ENCODE measurements around the gene CNKSR1.
A peak's percentile ranks its signal among the peaks of the same experiment; 100 is the strongest.

Gene CNKSR1

GRCh38 chr1:26233903-26234643, 56.8 kb downstream of the CNKSR1 start, which contains the start of gene CEP85 (continued):
- TF ChIP-seq, protein P1, sequence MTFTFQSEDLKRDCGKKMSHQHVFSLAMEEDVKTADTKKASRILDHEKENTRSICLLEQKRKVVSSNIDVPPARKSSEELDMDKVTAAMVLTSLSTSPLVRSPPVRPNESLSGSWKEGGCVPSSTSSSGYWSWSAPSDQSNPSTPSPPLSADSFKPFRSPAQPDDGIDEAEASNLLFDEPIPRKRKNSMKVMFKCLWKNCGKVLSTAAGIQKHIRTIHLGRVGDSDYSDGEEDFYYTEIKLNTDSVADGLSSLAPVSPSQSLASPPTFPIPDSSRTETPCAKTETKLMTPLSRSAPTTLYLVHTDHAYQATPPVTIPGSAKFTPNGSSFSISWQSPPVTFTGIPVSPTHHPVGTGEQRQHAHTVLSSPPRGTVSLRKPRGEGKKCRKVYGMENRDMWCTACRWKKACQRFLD (tag by site-specific recombination; IDR thresholded peaks at IDR 0.05), result 0 out of 2 replicates have a peak, but pooled peaks have one; percentile 27
- TF ChIP-seq ZNF645 (tag by site-specific recombination; IDR thresholded peaks at IDR 0.05) (no peak), YY2 (tag by site-specific recombination; IDR thresholded peaks at IDR 0.05) (no peak), ZXDB (tag by site-specific recombination; IDR thresholded peaks at IDR 0.05) (peak; percentile 88), ZNF654 (tag by site-specific recombination; IDR thresholded peaks at IDR 0.05; ENCODE audit: low read depth) (peak; percentile 73), ZIC2 (tag by site-specific recombination; IDR thresholded peaks at IDR 0.05) (peak; percentile 77), OVOL3 (tag by site-specific recombination; IDR thresholded peaks at IDR 0.05) (peak; percentile 97), SP2 (tag by site-specific recombination; IDR thresholded peaks at IDR 0.05) (peak; percentile 99), EGR2 (tag by site-specific recombination; IDR thresholded peaks at IDR 0.05; ENCODE audit: low read depth) (0 out of 2 replicates have a peak, but pooled peaks have one; percentile 23), ZNF580 (tag by site-specific recombination; IDR thresholded peaks at IDR 0.05) (peak; percentile 8; the same call in 1 of the 2 replicates), ZBTB8A (tag by site-specific recombination; IDR thresholded peaks at IDR 0.05) (peak; percentile 10; the same call in 1 of the 2 replicates), ZFP37 (tag by site-specific recombination; IDR thresholded peaks at IDR 0.05) (peak; percentile 66; the same call in 1 of the 2 replicates), SP7 (tag by site-specific recombination; IDR thresholded peaks at IDR 0.05) (peak; percentile 71), ZNF2 (tag by site-specific recombination; IDR thresholded peaks at IDR 0.05) (peak; percentile 64), GLIS2 (tag by site-specific recombination; IDR thresholded peaks at IDR 0.05) (peak; percentile 42; the same call in 1 of the 2 replicates), ZNF629 (tag by site-specific recombination; IDR thresholded peaks at IDR 0.05) (peak; percentile 65), ZNF248 (tag by site-specific recombination; IDR thresholded peaks at IDR 0.05) (no peak), KLF10 (tag by site-specific recombination; IDR thresholded peaks at IDR 0.05) (no peak), GLIS1 (tag by site-specific recombination; IDR thresholded peaks at IDR 0.05) (peak; percentile 34; the same call in 1 of the 2 replicates), KLF9 (tag by site-specific recombination; IDR thresholded peaks at IDR 0.05; ENCODE audit: low read depth) (peak; percentile 66; the same call in 1 of the 2 replicates), KLF8 (tag by site-specific recombination; IDR thresholded peaks at IDR 0.05) (peak; percentile 63; the same call in 1 of the 2 replicates), ZNF112 (tag by site-specific recombination; IDR thresholded peaks at IDR 0.05) (no peak), HOXD13 (CRISPR knock-in tag; IDR thresholded peaks at IDR 0.05; ENCODE audit: borderline replicate concordance) (no peak), KLF16 (tag by site-specific recombination; IDR thresholded peaks at IDR 0.05) (peak; percentile 60; the same call in 1 of the 2 replicates), ZNF830 (tag by site-specific recombination; IDR thresholded peaks at IDR 0.05; ENCODE audit: low read depth) (no peak)
- TF ChIP-seq, protein P2, sequence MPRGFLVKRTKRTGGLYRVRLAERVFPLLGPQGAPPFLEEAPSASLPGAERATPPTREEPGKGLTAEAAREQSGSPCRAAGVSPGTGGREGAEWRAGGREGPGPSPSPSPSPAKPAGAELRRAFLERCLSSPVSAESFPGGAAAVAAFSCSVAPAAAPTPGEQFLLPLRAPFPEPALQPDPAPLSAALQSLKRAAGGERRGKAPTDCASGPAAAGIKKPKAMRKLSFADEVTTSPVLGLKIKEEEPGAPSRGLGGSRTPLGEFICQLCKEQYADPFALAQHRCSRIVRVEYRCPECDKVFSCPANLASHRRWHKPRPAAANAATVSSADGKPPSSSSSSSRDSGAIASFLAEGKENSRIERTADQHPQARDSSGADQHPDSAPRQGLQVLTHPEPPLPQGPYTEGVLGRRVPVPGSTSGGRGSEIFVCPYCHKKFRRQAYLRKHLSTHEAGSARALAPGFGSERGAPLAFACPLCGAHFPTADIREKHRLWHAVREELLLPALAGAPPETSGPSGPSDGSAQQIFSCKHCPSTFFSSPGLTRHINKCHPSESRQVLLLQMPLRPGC (tag by site-specific recombination; IDR thresholded peaks at IDR 0.05), result 0 out of 2 replicates have a peak, but pooled peaks have one; percentile 45
- TF ChIP-seq, protein P3, sequence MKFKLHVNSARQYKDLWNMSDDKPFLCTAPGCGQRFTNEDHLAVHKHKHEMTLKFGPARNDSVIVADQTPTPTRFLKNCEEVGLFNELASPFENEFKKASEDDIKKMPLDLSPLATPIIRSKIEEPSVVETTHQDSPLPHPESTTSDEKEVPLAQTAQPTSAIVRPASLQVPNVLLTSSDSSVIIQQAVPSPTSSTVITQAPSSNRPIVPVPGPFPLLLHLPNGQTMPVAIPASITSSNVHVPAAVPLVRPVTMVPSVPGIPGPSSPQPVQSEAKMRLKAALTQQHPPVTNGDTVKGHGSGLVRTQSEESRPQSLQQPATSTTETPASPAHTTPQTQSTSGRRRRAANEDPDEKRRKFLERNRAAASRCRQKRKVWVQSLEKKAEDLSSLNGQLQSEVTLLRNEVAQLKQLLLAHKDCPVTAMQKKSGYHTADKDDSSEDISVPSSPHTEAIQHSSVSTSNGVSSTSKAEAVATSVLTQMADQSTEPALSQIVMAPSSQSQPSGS (tag by site-specific recombination; IDR thresholded peaks at IDR 0.05; ENCODE audit: low read depth), result no peak
- TF ChIP-seq, protein P4, sequence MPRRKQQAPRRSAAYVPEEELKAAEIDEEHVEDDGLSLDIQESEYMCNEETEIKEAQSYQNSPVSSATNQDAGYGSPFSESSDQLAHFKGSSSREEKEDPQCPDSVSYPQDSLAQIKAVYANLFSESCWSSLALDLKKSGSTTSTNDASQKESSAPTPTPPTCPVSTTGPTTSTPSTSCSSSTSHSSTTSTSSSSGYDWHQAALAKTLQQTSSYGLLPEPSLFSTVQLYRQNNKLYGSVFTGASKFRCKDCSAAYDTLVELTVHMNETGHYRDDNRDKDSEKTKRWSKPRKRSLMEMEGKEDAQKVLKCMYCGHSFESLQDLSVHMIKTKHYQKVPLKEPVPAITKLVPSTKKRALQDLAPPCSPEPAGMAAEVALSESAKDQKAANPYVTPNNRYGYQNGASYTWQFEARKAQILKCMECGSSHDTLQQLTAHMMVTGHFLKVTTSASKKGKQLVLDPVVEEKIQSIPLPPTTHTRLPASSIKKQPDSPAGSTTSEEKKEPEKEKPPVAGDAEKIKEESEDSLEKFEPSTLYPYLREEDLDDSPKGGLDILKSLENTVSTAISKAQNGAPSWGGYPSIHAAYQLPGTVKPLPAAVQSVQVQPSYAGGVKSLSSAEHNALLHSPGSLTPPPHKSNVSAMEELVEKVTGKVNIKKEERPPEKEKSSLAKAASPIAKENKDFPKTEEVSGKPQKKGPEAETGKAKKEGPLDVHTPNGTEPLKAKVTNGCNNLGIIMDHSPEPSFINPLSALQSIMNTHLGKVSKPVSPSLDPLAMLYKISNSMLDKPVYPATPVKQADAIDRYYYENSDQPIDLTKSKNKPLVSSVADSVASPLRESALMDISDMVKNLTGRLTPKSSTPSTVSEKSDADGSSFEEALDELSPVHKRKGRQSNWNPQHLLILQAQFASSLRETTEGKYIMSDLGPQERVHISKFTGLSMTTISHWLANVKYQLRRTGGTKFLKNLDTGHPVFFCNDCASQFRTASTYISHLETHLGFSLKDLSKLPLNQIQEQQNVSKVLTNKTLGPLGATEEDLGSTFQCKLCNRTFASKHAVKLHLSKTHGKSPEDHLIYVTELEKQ (tag by site-specific recombination; IDR thresholded peaks at IDR 0.05; ENCODE audit: borderline replicate concordance), result no peak

Data from HEK293 (cell line).